NCI-H187 (cell line): Measurements from ENCODE around the gene TMEM45A.
"Not testable (repeated sequence)": the region's sequence is repeated elsewhere in the genome, so short reads cannot be mapped to it uniquely, and the experiment has no call there.

Experiments used
- DNase-seq, 2 experiments: peaks; one replicate each; lab custom pipeline; 2025; lab: John Stamatoyannopoulos, UW

TMEM45A gene

GRCh38 chr3:100575704-100576103 is 83.3 kb downstream of the TMEM45A start:
- DNase-seq = no peak

GRCh38 chr3:100577382-100578008 is 85.1 kb downstream of the TMEM45A start:
- no peak for DNase-seq

GRCh38 chr3:100578646-100579045 is 86.2 kb downstream of the TMEM45A start:
- no peak for DNase-seq

GRCh38 chr3:100580147-100580546 is 87.7 kb downstream of the TMEM45A start:
- no peak for DNase-seq

GRCh38 chr3:100581650-100582049 is 89.2 kb downstream of the TMEM45A start:
- DNase-seq = no peak

- DNase-seq = not testable (repeated sequence)
Measured at GRCh38 chr3:100582157-100582556, 89.7 kb downstream of the TMEM45A start.

- DNase-seq = no peak
Measured at GRCh38 chr3:100584101-100584660, 91.8 kb downstream of the TMEM45A start.

- DNase-seq = no peak
Measured at GRCh38 chr3:100586832-100587231, 94.4 kb downstream of the TMEM45A start.

- DNase-seq = no peak
Measured at GRCh38 chr3:100588251-100588650, 95.8 kb downstream of the TMEM45A start.

GRCh38 chr3:100590114-100590839 is 97.9 kb downstream of the TMEM45A start:
- DNase-seq = peak; percentile 10 to 13

- no peak for DNase-seq
Measured at GRCh38 chr3:100590840-100591147, 98.4 kb downstream of the TMEM45A start.

- DNase-seq = no peak
Measured at GRCh38 chr3:100591411-100591810, 99.0 kb downstream of the TMEM45A start.

- DNase-seq = peak in 1 of 2 experiments; percentile 20
Measured at GRCh38 chr3:100600181-100601042, 108.0 kb downstream of the TMEM45A start.

- no peak for DNase-seq
Measured at GRCh38 chr3:100602506-100603444, 110.4 kb downstream of the TMEM45A start.

- no peak for DNase-seq
Measured at GRCh38 chr3:100603469-100603868, 111.0 kb downstream of the TMEM45A start.

- DNase-seq = no peak
Measured at GRCh38 chr3:100605358-100605757, 112.9 kb downstream of the TMEM45A start.

- DNase-seq = no peak
Measured at GRCh38 chr3:100606894-100607512, 114.6 kb downstream of the TMEM45A start.

GRCh38 chr3:100609305-100609704 is 116.9 kb downstream of the TMEM45A start, which contains the start of gene ADGRG7:
Gene ADGRG7 (plus strand): TSS chr3:100609601. CDS start chr3:100609857, 256 bp downstream.
- DNase-seq = no peak

GRCh38 chr3:100609963-100610362 is 117.5 kb downstream of the TMEM45A start:
- DNase-seq = no peak

- no peak for DNase-seq
Measured at GRCh38 chr3:100611221-100611620, 118.8 kb downstream of the TMEM45A start.
